Activated CD4-positive, alpha-beta T cell treated with anti-CD3 and anti-CD28 coated beads, Interleukin-2, Interleukin-4, amounts not matched to agents 100 ng/mL and 50 ng/mL, durations not matched to agents 16 hours and 8 hours (primary cell): ENCODE measurements around the gene SLC43A2.
"Not testable (repeated sequence)": the region's sequence is repeated elsewhere in the genome, so short reads cannot be mapped to it uniquely, and the experiment has no call there.

ENCODE experiments used
- DNase-seq: peaks from one replicate; pipeline ENCODE4 v3.0.0-alpha.2; 2020; ENCODE audit warnings: low spot score

The SLC43A2 gene

DNA sequence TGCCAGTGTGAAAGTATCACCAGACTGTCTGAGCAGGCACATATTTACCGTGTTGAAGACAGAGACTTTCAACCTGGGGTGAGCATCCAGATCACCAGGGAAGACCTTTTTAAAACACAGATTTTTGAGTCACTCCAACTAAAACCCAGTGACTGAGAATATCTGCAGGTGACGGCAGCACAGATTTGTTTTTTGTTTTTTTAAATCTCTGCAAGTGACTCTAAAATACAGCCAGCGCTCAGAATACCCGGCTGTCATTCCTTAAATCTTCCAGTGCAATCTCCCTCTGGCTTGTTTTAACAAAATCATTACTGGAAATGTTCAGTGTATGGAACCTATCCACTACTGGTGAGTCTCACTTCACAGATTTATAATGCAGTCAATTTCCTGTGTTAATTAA is 92.9 kb downstream of the SLC43A2 start:
- no peak for DNase-seq

- no peak for DNase-seq
These were observed 94.8 kb downstream of the SLC43A2 start for GRCh38 chr17:1533661-1534325.

DNA sequence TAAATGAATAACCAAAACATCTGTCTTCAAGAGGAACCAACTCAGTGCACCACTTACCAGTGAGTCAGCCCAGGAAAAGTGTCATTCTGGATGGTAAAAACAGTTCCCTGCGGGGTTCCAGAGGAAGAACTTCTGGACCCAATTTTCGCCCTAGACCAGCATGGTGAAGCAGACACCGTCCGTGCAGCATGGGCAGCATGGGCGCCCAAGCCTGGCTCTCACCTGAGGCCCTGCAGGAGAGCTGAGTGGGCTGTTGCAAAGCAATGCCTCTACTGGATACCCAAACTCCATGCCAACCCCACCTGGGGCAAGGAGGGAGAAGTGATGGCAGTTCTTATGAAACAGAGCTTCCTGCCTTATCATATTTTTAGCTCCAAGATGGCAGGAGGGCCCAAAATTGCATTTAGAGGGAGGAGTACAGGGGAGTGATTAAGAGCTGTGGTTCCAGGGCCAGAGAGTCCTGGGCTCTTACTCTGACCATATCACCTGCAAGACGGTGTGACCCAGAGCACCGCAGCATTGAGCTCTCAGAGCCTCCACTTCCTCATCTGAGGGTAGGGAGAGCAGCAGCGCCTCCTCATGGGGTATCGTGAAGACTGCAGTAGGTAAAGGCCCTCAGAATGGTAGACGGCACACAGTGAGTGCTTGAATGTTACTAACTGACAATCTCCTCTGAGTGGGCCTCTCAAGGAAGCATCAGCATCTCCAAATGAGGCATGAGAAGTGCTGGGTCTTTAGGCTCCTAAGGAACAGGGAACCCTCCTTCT is 95.6 kb downstream of the SLC43A2 start:
- peak; percentile 11 for DNase-seq

- no peak for DNase-seq
These were observed 98.8 kb downstream of the SLC43A2 start for GRCh38 chr17:1529863-1530262.

- not testable (repeated sequence) for DNase-seq
These were observed 101.8 kb downstream of the SLC43A2 start for GRCh38 chr17:1526876-1527275.

DNA sequence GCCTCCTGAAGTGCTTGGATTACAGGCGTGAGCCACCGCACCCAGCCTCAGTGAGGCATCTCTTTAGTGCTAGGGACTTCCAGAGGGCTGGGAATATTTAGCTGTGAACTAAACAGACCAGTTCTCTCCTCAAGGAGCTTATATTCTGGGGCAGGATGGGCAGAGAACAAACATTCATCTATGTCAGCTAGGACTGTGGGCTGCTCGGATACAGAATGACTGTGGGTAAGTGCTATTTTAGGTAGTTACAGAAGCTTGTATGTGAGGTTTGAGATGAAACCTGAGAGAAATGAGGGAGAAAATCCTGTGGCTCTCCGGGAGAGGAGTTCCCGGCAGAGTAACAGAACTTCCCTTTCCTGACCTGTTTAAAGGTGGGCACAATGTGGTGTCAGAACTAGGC is 106.0 kb downstream of the SLC43A2 start:
- no peak for DNase-seq

GRCh38 chr17:1521086-1521640 is 107.5 kb downstream of the SLC43A2 start:
- no peak for DNase-seq

DNA sequence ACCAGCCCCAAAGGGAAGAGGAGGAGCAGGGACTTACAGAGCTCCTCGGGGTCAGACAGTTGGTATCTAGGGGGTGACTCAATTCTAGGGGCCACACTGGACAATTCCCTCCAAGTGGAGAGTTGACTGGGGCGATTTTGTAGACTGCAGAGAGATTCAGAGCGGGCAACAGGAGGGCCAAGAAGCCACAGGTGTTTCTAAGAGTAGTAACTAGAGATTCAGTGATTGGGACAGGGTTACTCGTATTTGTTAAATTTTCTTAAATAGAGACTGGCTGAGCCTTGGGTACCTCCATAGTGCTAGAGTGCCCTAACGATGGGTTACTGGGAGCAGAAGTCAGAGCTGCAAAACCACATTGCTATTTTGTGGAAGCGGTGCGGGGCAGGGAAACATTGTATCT is 109.0 kb downstream of the SLC43A2 start:
- DNase-seq, result no peak
